Liver (tissue), 9 donors: ENCODE measurements around the gene DAD1. TPM values are rescaled to one million over a fixed set of nuclear protein-coding genes. Genes with fewer than 3 reads are reported as not detected.

Source experiments
- DNase-seq: peaks from one replicate; pipeline ENCODE4 v3.0.0-alpha.2; 2017; ENCODE audit warnings: low spot score
- H3K27ac ChIP-seq, 2 donors: one replicate each; pipeline ENCODE4 v1.7.0; 2013; ENCODE audit warnings: inconsistent platforms in 2 of 2, low read length in 2 of 2, control low read depth in 1 of 2, low read depth in 1 of 2, mild to moderate bottlenecking in 1 of 2
- H3K27me3 ChIP-seq, 4 donors: one replicate each; pipeline versions ENCODE4 v1.6.1 to v1.7.0; 2013; ENCODE audit warnings: low read length in 3 of 4, inconsistent platforms in 1 of 4, mild to moderate bottlenecking in 1 of 4, moderate library complexity in 1 of 4; ENCODE audit not compliant: control insufficient read depth in 4 of 4, insufficient read depth in 4 of 4
- H3K36me3 ChIP-seq, 4 donors: one replicate each; pipeline versions ENCODE4 v1.6.1 to v1.7.0; 2013; ENCODE audit warnings: low read length in 3 of 4, mild to moderate bottlenecking in 3 of 4, low read depth in 1 of 4, moderate library complexity in 1 of 4; ENCODE audit not compliant: control insufficient read depth in 4 of 4, insufficient read depth in 3 of 4
- H3K4me1 ChIP-seq, 4 donors: one replicate each; pipeline versions ENCODE4 v1.6.1 to v1.7.0; 2013; ENCODE audit warnings: low read length in 3 of 4, mild to moderate bottlenecking in 3 of 4, moderate library complexity in 1 of 4; ENCODE audit not compliant: control insufficient read depth in 4 of 4, insufficient read depth in 4 of 4
- H3K4me3 ChIP-seq, 3 donors: one replicate each; pipeline versions ENCODE4 v1.6.1 to v1.7.0; 2013; ENCODE audit warnings: low read length in 3 of 3, control low read depth in 1 of 3, low read depth in 1 of 3, mild to moderate bottlenecking in 1 of 3
- H3K9ac ChIP-seq, 2 donors: one replicate each; pipeline ENCODE4 v1.7.0; 2013; ENCODE audit warnings: low read length in 2 of 2, mild to moderate bottlenecking in 2 of 2, moderate library complexity in 2 of 2, control low read depth in 1 of 2, low read depth in 1 of 2
- H3K9me3 ChIP-seq, 4 donors: one replicate each; pipeline versions ENCODE4 v1.6.1 to v1.7.0; 2013; ENCODE audit warnings: low read length in 3 of 4; ENCODE audit not compliant: control insufficient read depth in 4 of 4
- ATF3 ChIP-seq: IDR thresholded peaks from 2 replicates; pipeline ENCODE4 v1.6.1; 2016; ENCODE audit warnings: antibody characterized with exemption
- CTCF ChIP-seq: fragments of 150-350 bp; IDR thresholded peaks from 2 replicates; pipeline ENCODE4 v1.5.1; 2017; ENCODE audit warnings: improper control_type of control experiment, low read depth, low read length; ENCODE audit not compliant: missing input control
- EGR1 ChIP-seq, 2 donors: IDR thresholded peaks; 2 replicates each; pipeline ENCODE4 v1.6.1; 2016 to 2018; ENCODE audit warnings: antibody characterized with exemption in 2 of 2, low read depth in 2 of 2
- FOXA1 ChIP-seq: IDR thresholded peaks from 2 replicates; pipeline ENCODE4 v1.6.1; 2016; ENCODE audit warnings: antibody characterized with exemption
- FOXA2 ChIP-seq: IDR thresholded peaks from 2 replicates; pipeline ENCODE4 v1.6.1; 2016; ENCODE audit warnings: antibody characterized with exemption
- GABPA ChIP-seq, 2 donors: IDR thresholded peaks in 1 of 2; conservative IDR thresholded peaks in 1 of 2; 2 replicates each; pipeline ENCODE4 v1.6.1; 2016; ENCODE audit warnings: antibody characterized with exemption in 2 of 2, mild to moderate bottlenecking in 1 of 2, moderate library complexity in 1 of 2
- HNF4A ChIP-seq, 2 donors: conservative IDR thresholded peaks; 2 replicates each; pipeline ENCODE4 v1.6.1; 2016; ENCODE audit warnings: antibody characterized with exemption in 2 of 2, mild to moderate bottlenecking in 2 of 2
- HNF4G ChIP-seq: IDR thresholded peaks from 2 replicates; pipeline ENCODE4 v1.6.1; 2016; ENCODE audit warnings: antibody characterized with exemption
- JUND ChIP-seq, 2 donors: IDR thresholded peaks; 2 replicates each; pipeline ENCODE4 v1.6.1; 2016; ENCODE audit warnings: antibody characterized with exemption in 2 of 2
- MAX ChIP-seq: IDR thresholded peaks from 2 replicates; pipeline ENCODE4 v1.6.1; 2016; ENCODE audit warnings: antibody characterized with exemption
- NR2F2 ChIP-seq: IDR thresholded peaks from 2 replicates; pipeline ENCODE4 v1.6.1; 2016; ENCODE audit warnings: antibody characterized with exemption
- REST ChIP-seq: IDR thresholded peaks from 2 replicates; pipeline ENCODE4 v1.6.1; 2016; ENCODE audit warnings: antibody characterized with exemption, mild to moderate bottlenecking
- RXRA ChIP-seq, 2 donors: IDR thresholded peaks; 2 replicates each; pipeline ENCODE4 v1.6.1; 2017 to 2018; ENCODE audit warnings: antibody characterized with exemption in 2 of 2, mild to moderate bottlenecking in 1 of 2
- SP1 ChIP-seq: IDR thresholded peaks from 2 replicates; pipeline ENCODE4 v1.6.1; 2018; ENCODE audit warnings: antibody characterized with exemption, mild to moderate bottlenecking
- TAF1 ChIP-seq: conservative IDR thresholded peaks from 2 replicates; pipeline ENCODE4 v1.6.1; 2016; ENCODE audit warnings: antibody characterized with exemption, mild to moderate bottlenecking
- YY1 ChIP-seq: IDR thresholded peaks from 2 replicates; pipeline ENCODE4 v1.6.1; 2016; ENCODE audit warnings: antibody characterized with exemption, mild to moderate bottlenecking
- ZBTB33 ChIP-seq: IDR thresholded peaks from 2 replicates; pipeline ENCODE4 v1.6.1; 2016; ENCODE audit warnings: antibody characterized with exemption
- WGBS: extraction: QIAGEN DNeasy Blood & Tissue Kit; methylation state at CpG from one replicate; pipeline ENCODE4 v1.1.7; 2013; 5-methylcytosine and 5-hydroxymethylcytosine counted together
- polyA plus RNA-seq, 2 donors: library from polyadenylated mRNA; stranded (reverse) in 1 of 2; unstranded in 1 of 2; fragments of 200-250 nt in 1 of 2; fragments of >200 nt in 1 of 2; fragmentation: Nextera tagmentation in 1 of 2; extraction: Ambion mirVana in 1 of 2; gene quantifications; one replicate each; pipeline versions ENCODE4 v1.2.1 to v1.2.3, GENCODE V29; 2013 to 2015
- total RNA-seq, 2 donors: library from RNA; depleted of rRNA; stranded (reverse); fragments of >200 nt; gene quantifications; one replicate each; pipeline ENCODE4 v1.2.3, GENCODE V29; 2014
- donor health status: healthy.
- donor health status: healthy.
- donor health status: healthy.
- donor health status: healthy.
- donor health status: healthy.

Gene DAD1
- total and polyA plus RNA-seq, 4 donors, result 142 to 254 (median 205) TPM

GRCh38 chr14:22531451-22532344 is 57.3 kb downstream of the DAD1 start:
- Histone ChIP-seq H3K9me3 (no peaks in the 10 kb centered on the region), H3K9ac (peak overlapping the region in 1 of 2 donors; percentile 22), H3K4me1 (no peaks in the 10 kb centered on the region), H3K27me3 (no peaks in the 10 kb centered on the region), H3K27ac (no peak overlapping the region), H3K4me3 (no peak overlapping the region), H3K36me3 (no peaks in the 10 kb centered on the region)
- DNase-seq, result no peak
- 84% methylated on average over 5 of the region's 5 CpGs for WGBS
- TF ChIP-seq TAF1 (no peak), ATF3 (no peak), NR2F2 (no peak), SP1 (no peak)

- Histone ChIP-seq H3K4me3 (no peak overlapping the region), H3K9me3 (no peaks in the 10 kb centered on the region), H3K4me1 (no peaks in the 10 kb centered on the region), H3K27ac (no peak overlapping the region), H3K9ac (no peak overlapping the region), H3K27me3 (no peaks in the 10 kb centered on the region), H3K36me3 (no peaks in the 10 kb centered on the region)
- WGBS, result 88% methylated on average over 1 of the region's 1 CpG
- DNase-seq, result no peak
- TF ChIP-seq EGR1 (IDR thresholded peaks at IDR 0.05; ENCODE audit: low read depth in 2 of 2), result no peak
- no peak for TF ChIP-seq CTCF
- no peak for TF ChIP-seq REST
- TF ChIP-seq ATF3, result no peak
- TF ChIP-seq HNF4G, result no peak
- no peak for TF ChIP-seq YY1
- TF ChIP-seq HNF4A (conservative IDR thresholded peaks at IDR 0.05), result no peak
- TF ChIP-seq GABPA (IDR thresholded peaks at IDR 0.05 in 1 of 2, conservative IDR thresholded peaks at IDR 0.05 in 1 of 2), result no peak
- TF ChIP-seq NR2F2, result no peak
- TF ChIP-seq FOXA1, result no peak
- TF ChIP-seq SP1, result no peak
- TF ChIP-seq TAF1, result no peak
- TF ChIP-seq MAX, result no peak
- TF ChIP-seq FOXA2, result no peak
- no peak for TF ChIP-seq JUND (IDR thresholded peaks at IDR 0.05)
- TF ChIP-seq ZBTB33, result no peak
- no peak for TF ChIP-seq RXRA (IDR thresholded peaks at IDR 0.05)
Observed at GRCh38 chr14:22530127-22530526, 58.9 kb downstream of the DAD1 start.
